Measurements from ENCODE around the gene PRSS57. TPM values are rescaled to one million over a fixed set of nuclear protein-coding genes. Genes with fewer than 3 reads are reported as not detected.
A peak's percentile ranks its signal among the peaks of the same experiment; 100 is the strongest.

The PRSS57 gene
- total and polyA plus RNA-seq, 7 experiments from 2014 or later = 0.27 to 2.1 TPM; not detected in 5

DNA sequence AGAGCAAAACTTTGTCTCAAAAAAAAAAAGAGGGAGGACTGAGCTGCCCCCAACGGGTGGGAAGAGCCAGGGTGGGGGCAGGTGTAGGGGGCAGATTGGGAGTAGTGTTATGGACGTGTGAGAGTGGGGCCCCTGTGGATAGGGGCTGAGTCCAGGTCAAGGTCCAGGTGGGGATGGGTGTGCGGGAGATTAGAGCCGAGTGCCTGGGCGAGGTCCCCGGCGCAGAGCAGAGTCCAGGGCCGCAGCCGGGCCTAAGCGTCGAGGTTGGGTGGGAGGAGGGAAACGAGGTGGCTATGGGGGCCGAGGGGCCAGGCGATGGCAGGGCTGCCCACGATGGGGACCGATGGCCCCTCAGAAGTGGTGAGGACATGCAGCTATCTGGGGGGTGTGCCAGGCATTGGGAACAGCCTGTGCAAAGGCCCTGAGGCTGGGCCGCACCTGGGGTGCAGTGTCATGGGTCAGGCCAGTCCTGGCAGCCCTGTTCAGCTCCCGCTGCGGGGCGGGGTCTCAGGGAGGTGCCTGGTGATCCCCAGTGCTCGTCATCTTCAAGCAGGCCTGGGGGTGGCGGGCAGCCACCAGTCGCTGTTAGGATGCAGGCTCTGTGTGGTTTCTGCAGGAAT is 43.4 kb upstream of the PRSS57 start:
- DNase-seq (no peak), ATAC-seq (no peak)
- Histone ChIP-seq H3K36me3 (ENCODE audit: control insufficient read depth in 2 of 3, insufficient read depth in 3 of 3, low read length in 3 of 3) (no peaks in the 10 kb centered on the region), H3K4me3 (ENCODE audit: low read length) (no peak overlapping the region), H3K27me3 (ENCODE audit: control insufficient read depth in 2 of 2, insufficient read depth in 2 of 2, low read length in 2 of 2) (no peaks in the 10 kb centered on the region), H3K27ac (ENCODE audit: low read depth, low read length) (no peak overlapping the region), H3K4me1 (ENCODE audit: control insufficient read depth in 2 of 2, insufficient read depth in 2 of 2, low read length in 2 of 2) (no peaks in the 10 kb centered on the region), H3K9me3 (ENCODE audit: control insufficient read depth in 2 of 3, low read length in 3 of 3) (no peaks in the 10 kb centered on the region)
- Mint-ChIP-seq H3K36me3 (no peaks in the 10 kb centered on the region), H3K27ac (peak overlapping the region in 1 of 9 donors; percentile 42), H3K9me3 (peaks cover 0 to 5% (median 0%) of the 10 kb centered on the region in 11 donors), H3K4me3 (no peak overlapping the region), H3K4me1 (peaks cover 0 to 7% (median 4%) of the 10 kb centered on the region in 7 donors), H3K27me3 (peaks cover 0 to 8% (median 0%) of the 10 kb centered on the region in 5 donors)
- ChIA-PET POLR2A (no interaction called here), CTCF (interaction anchor here (0.7 kb wide), 1 partner anchor 155 kb away, joined by 3 read pairs; no protein-coding TSS in a partner anchor)
- intact Hi-C loops (cut with micrococcal nuclease) = no loop called here

DNA sequence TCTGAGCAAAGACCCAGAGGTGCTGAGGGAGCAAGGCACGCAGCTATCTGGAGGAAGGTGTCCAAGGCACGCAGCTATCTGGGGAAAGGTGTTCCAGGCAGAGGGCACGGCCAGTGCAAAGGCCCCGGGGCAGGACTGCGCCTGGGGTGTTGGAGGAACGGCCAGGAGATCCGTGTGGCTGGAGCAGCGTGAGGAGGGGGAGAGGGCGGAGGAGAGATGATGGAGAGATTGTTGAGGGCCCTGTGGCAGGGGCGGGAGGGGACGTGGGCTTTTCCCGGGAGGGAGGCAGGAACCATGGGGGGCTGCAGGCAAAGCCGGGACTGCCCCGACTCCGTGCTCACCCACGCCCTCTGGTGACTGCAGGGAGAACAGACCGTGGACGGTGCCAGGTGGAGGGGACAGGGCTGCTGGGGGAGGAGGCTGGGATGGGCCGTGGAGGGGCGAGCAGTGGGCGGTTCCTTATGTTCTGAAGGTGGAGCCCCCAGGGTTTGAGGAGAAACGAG is 42.4 kb upstream of the PRSS57 start:
- Mint-ChIP-seq H3K4me3 (no peak overlapping the region), H3K27me3 (peaks cover 0 to 8% (median 0%) of the 10 kb centered on the region in 5 donors), H3K36me3 (no peaks in the 10 kb centered on the region), H3K9me3 (peaks cover 0 to 3% (median 0%) of the 10 kb centered on the region in 11 donors), H3K4me1 (peaks cover 0 to 10% (median 5%) of the 10 kb centered on the region in 7 donors), H3K27ac (no peak overlapping the region)
- no peaks in the 10 kb centered on the region for H3K9me3 ChIP-seq (ENCODE audit: control insufficient read depth in 2 of 3, low read length in 3 of 3)
- no peaks in the 10 kb centered on the region for H3K36me3 ChIP-seq (ENCODE audit: control insufficient read depth in 2 of 3, insufficient read depth in 3 of 3, low read length in 3 of 3)
- H3K27ac ChIP-seq (ENCODE audit: low read depth, low read length) = no peak overlapping the region
- peak; percentile 78 for ATAC-seq
- H3K27me3 ChIP-seq (ENCODE audit: control insufficient read depth in 2 of 2, insufficient read depth in 2 of 2, low read length in 2 of 2) = no peaks in the 10 kb centered on the region
- peak; percentile 12 to 63 (median 47) for DNase-seq
- ChIA-PET CTCF (interaction anchor here (0.8 to 1.6 kb wide), 2 partner anchors 9 to 153 kb away, joined by 3 to 8 read pairs; no protein-coding TSS in a partner anchor), POLR2A (no interaction called here)
- no peaks in the 10 kb centered on the region for H3K4me1 ChIP-seq (ENCODE audit: control insufficient read depth in 2 of 2, insufficient read depth in 2 of 2, low read length in 2 of 2)
- no peak overlapping the region for H3K4me3 ChIP-seq (ENCODE audit: low read length)
- intact Hi-C loops (cut with micrococcal nuclease) = no loop called here

DNA sequence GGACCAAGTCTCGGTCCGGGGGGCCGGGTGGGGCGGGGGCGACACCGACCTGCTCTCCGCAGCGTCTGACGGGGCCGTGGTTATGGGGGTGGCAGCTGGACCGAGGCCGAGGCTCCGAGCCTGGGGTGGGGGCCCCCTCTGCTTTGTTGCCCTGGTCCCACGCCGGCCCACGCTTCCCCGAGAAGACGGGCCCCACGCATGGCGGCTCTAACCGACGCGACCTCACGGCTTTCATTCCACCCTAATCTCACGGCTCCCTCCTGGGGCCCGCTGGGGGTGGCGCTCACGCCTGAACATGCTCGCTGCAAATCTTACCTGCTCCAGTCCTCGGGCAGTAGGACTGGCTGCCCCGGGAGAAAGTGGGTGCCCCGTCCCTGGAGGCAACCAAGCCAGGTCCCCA is 40.9 kb upstream of the PRSS57 start:
- ATAC-seq = no peak
- H3K4me1 Mint-ChIP-seq = peaks cover 0 to 10% (median 5%) of the 10 kb centered on the region in 7 donors
- DNase-seq = no peak
- no peaks in the 10 kb centered on the region for H3K27me3 ChIP-seq (ENCODE audit: control insufficient read depth in 2 of 2, insufficient read depth in 2 of 2, low read length in 2 of 2)
- no peak overlapping the region for H3K27ac ChIP-seq (ENCODE audit: low read depth, low read length)
- H3K4me1 ChIP-seq (ENCODE audit: control insufficient read depth in 2 of 2, insufficient read depth in 2 of 2, low read length in 2 of 2) = no peaks in the 10 kb centered on the region
- ChIA-PET POLR2A (no interaction called here), CTCF (interaction anchor here (1.6 kb wide), 1 partner anchor 152 kb away, joined by 8 read pairs; no protein-coding TSS in a partner anchor)
- no peaks in the 10 kb centered on the region for H3K36me3 ChIP-seq (ENCODE audit: control insufficient read depth in 2 of 3, insufficient read depth in 3 of 3, low read length in 3 of 3)
- H3K36me3 Mint-ChIP-seq = no peaks in the 10 kb centered on the region
- no peak overlapping the region for H3K4me3 Mint-ChIP-seq
- intact Hi-C loops (cut with micrococcal nuclease) = no loop called here
- peaks cover 0 to 8% (median 0%) of the 10 kb centered on the region in 5 donors for H3K27me3 Mint-ChIP-seq
- H3K4me3 ChIP-seq (ENCODE audit: low read length) = no peak overlapping the region
- H3K9me3 Mint-ChIP-seq = peaks cover 0 to 2% (median 0%) of the 10 kb centered on the region in 11 donors
- H3K9me3 ChIP-seq (ENCODE audit: control insufficient read depth in 2 of 3, low read length in 3 of 3) = no peaks in the 10 kb centered on the region
- H3K27ac Mint-ChIP-seq = no peak overlapping the region

DNA sequence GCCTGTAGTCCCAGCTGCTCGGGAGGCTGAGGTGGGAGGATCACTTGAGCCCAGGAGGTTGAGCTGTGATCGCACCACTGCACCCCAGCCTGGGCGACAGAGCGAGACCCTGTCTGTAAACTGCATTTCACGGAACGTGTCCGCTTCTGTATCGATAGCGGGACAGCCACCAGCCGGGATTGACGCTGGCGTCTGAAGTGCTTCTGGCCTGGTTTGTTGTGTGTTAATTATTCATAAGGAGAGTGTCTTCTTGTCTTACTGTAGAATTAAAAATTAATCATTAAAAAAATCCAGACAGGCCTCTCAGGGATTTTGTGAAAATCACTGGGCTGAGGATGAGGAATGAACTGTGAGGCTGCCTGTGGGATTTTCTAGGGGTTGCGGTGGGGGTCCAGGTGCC is 39.5 kb upstream of the PRSS57 start:
- Histone ChIP-seq H3K4me1 (ENCODE audit: control insufficient read depth in 2 of 2, insufficient read depth in 2 of 2, low read length in 2 of 2) (no peaks in the 10 kb centered on the region), H3K36me3 (ENCODE audit: control insufficient read depth in 2 of 3, insufficient read depth in 3 of 3, low read length in 3 of 3) (no peaks in the 10 kb centered on the region), H3K9me3 (ENCODE audit: control insufficient read depth in 2 of 3, low read length in 3 of 3) (no peaks in the 10 kb centered on the region), H3K4me3 (ENCODE audit: low read length) (no peak overlapping the region), H3K27ac (ENCODE audit: low read depth, low read length) (no peak overlapping the region), H3K27me3 (ENCODE audit: control insufficient read depth in 2 of 2, insufficient read depth in 2 of 2, low read length in 2 of 2) (no peaks in the 10 kb centered on the region)
- intact Hi-C loops (cut with micrococcal nuclease) = loop anchor here (1.0 to 5.0 kb wide), 4 partner anchors 52 to 147 kb away; partner anchors contain the start of gene HCN2 (in 1 of the 2)
- Mint-ChIP-seq H3K4me1 (peaks cover 0 to 10% (median 5%) of the 10 kb centered on the region in 7 donors), H3K9me3 (peaks cover 0 to 2% (median 0%) of the 10 kb centered on the region in 11 donors), H3K36me3 (no peaks in the 10 kb centered on the region), H3K27me3 (peaks cover 0 to 8% (median 0%) of the 10 kb centered on the region in 5 donors), H3K27ac (peak overlapping the region in 1 of 9 donors; percentile 67), H3K4me3 (no peak overlapping the region)
- no peak for DNase-seq
- no peak for ATAC-seq
- POLR2A ChIA-PET = interaction anchor here (1.0 kb wide), 2 partner anchors 74 to 148 kb away, joined by 3 to 4 read pairs; no protein-coding TSS in a partner anchor
- CTCF ChIA-PET = interaction anchor here (0.6 to 1.0 kb wide), 7 partner anchors 36 to 417 kb away, joined by 3 to 14 read pairs (median 5); partner anchors contain the start of gene RNF126

DNA sequence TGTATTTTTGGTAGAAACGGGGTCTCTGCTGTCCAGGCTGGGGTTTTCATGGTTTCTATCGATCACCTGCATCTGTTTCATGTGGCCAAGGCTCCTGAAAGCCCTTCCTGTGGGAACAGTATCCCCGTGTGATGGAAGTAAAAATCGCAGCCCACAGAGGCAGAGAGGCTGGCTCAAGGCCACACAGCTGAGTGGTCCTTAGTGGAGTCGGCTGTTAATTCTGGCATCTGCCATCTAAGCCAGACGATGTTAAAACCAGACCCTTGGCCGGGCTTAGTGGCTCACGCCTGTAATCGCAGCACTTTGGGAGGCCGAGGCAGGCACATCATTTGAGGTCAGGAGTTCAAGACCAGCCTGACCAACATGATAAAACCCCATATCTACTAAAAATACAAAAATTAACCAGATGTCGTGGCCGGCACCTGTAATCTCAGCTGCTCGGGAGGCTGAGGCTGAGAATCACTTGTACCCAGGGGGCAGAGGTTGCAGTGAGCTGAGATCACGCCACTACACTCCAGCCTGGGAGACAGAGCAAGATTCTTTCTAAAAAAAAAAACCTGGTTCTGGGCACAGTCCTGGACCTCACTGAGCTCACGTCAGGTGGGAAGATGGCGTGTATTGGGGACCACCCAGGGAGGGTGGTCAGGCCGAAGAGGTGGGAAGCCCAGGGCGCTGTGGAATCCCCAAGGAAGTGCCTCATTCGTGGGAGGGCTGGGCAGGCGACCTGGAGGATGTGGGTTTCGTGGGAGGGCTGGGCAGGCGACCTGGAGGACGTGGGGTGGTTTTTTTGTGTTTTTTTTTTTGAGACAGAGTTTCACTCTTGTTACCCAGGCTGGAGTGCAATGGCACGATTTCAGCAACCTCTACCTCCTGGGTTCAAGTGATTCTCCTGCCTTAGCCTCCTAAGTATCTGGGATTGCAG is 37.2 kb upstream of the PRSS57 start:
- DNase-seq = no peak
- ChIA-PET POLR2A (interaction anchor here (0.8 kb wide), 1 partner anchor 64 kb away, joined by 8 read pairs; no protein-coding TSS in a partner anchor), CTCF (interaction anchor here (0.6 to 1.2 kb wide), 3 partner anchors 19 to 148 kb away, joined by 3 to 6 read pairs (median 4); no protein-coding TSS in a partner anchor)
- H3K27ac ChIP-seq (ENCODE audit: low read depth, low read length) = no peak overlapping the region
- ATAC-seq = no peak
- no peaks in the 10 kb centered on the region for H3K4me1 ChIP-seq (ENCODE audit: control insufficient read depth in 2 of 2, insufficient read depth in 2 of 2, low read length in 2 of 2)
- no peaks in the 10 kb centered on the region for H3K27me3 ChIP-seq (ENCODE audit: control insufficient read depth in 2 of 2, insufficient read depth in 2 of 2, low read length in 2 of 2)
- H3K9me3 ChIP-seq (ENCODE audit: control insufficient read depth in 2 of 3, low read length in 3 of 3) = no peaks in the 10 kb centered on the region
- H3K36me3 Mint-ChIP-seq = no peaks in the 10 kb centered on the region
- peaks cover 0 to 10% (median 5%) of the 10 kb centered on the region in 7 donors for H3K4me1 Mint-ChIP-seq
- H3K4me3 ChIP-seq (ENCODE audit: low read length) = no peak overlapping the region
- H3K27ac Mint-ChIP-seq = no peak overlapping the region
- no peak overlapping the region for H3K4me3 Mint-ChIP-seq
- peaks cover 0 to 2% (median 0%) of the 10 kb centered on the region in 11 donors for H3K9me3 Mint-ChIP-seq
- no peaks in the 10 kb centered on the region for H3K36me3 ChIP-seq (ENCODE audit: control insufficient read depth in 2 of 3, insufficient read depth in 3 of 3, low read length in 3 of 3)
- no peaks in the 10 kb centered on the region for H3K27me3 Mint-ChIP-seq
- intact Hi-C loops (cut with micrococcal nuclease) = loop anchor here (5.0 kb wide), 2 partner anchors 50 to 145 kb away; partner anchors contain the start of gene HCN2 (in 1 of the 2)

DNA sequence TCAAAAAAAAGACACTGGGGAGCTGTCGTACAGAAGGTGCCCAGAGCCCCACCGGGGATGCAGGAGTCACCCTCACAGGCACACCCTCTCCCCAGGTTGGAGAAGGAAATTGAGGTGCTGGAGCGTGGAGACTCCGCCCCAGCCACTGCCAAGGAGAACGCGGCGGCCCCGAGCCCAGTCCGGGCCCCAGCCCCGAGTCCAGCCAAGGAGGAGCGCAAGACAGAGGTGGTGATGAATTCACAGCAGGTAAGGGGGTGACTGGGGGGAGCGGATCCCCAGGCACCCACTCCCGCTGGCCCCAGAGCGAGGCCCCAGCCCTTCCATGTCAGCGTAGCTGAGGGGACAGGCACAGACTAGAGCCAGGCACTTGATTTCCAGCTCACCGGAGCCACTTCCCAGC is 35.7 kb upstream of the PRSS57 start:
- no peak overlapping the region for H3K4me3 ChIP-seq (ENCODE audit: low read length)
- H3K9me3 ChIP-seq (ENCODE audit: control insufficient read depth in 2 of 3, low read length in 3 of 3) = no peaks in the 10 kb centered on the region
- no peak overlapping the region for H3K27ac Mint-ChIP-seq
- H3K4me1 ChIP-seq (ENCODE audit: control insufficient read depth in 2 of 2, insufficient read depth in 2 of 2, low read length in 2 of 2) = no peaks in the 10 kb centered on the region
- no peaks in the 10 kb centered on the region for H3K9me3 Mint-ChIP-seq
- H3K4me3 Mint-ChIP-seq = no peak overlapping the region
- no peaks in the 10 kb centered on the region for H3K27me3 Mint-ChIP-seq
- no peaks in the 10 kb centered on the region for H3K36me3 ChIP-seq (ENCODE audit: control insufficient read depth in 2 of 3, insufficient read depth in 3 of 3, low read length in 3 of 3)
- CTCF ChIA-PET = no interaction called here
- H3K27ac ChIP-seq (ENCODE audit: low read depth, low read length) = no peak overlapping the region
- H3K36me3 Mint-ChIP-seq = no peaks in the 10 kb centered on the region
- intact Hi-C loops (cut with micrococcal nuclease) = loop anchor here (5.0 kb wide), 2 partner anchors 49 to 144 kb away; partner anchors contain the start of gene HCN2 (in 1 of the 2)
- POLR2A ChIA-PET = no interaction called here
- DNase-seq = no peak
- ATAC-seq = no peak
- H3K27me3 ChIP-seq (ENCODE audit: control insufficient read depth in 2 of 2, insufficient read depth in 2 of 2, low read length in 2 of 2) = no peaks in the 10 kb centered on the region
- peaks cover 0 to 10% (median 5%) of the 10 kb centered on the region in 7 donors for H3K4me1 Mint-ChIP-seq

Data from naive thymus-derived CD4-positive, alpha-beta T cell (primary cell).